GM13976 (cell line): Measurements from ENCODE around the gene PSMD13.

Experiments used
- DNase-seq: peaks from one replicate; pipeline ENCODE4 v3.0.0; 2012; ENCODE audit warnings: low spot score
- in situ Hi-C: fragments of 300-500 bp; cut with MboI; formaldehyde crosslinking; loops from one replicate; pipeline ENCODE4 v1.12.0; 2022; ENCODE audit warnings: low sequenced_read_pairs, mixed read lengths, inconsistent platforms; ENCODE audit not compliant: unreplicated experiment
- TF ChIP-seq, protein P1 (sequence below): IDR thresholded peaks from 2 replicates; pipeline ENCODE4 v1.5.1; 2012; ENCODE audit warnings: borderline replicate concordance, mild to moderate bottlenecking; ENCODE audit not compliant: insufficient read depth; ENCODE audit errors: extremely low read depth, missing control alignments, control extremely low read depth

Gene PSMD13

DNA sequence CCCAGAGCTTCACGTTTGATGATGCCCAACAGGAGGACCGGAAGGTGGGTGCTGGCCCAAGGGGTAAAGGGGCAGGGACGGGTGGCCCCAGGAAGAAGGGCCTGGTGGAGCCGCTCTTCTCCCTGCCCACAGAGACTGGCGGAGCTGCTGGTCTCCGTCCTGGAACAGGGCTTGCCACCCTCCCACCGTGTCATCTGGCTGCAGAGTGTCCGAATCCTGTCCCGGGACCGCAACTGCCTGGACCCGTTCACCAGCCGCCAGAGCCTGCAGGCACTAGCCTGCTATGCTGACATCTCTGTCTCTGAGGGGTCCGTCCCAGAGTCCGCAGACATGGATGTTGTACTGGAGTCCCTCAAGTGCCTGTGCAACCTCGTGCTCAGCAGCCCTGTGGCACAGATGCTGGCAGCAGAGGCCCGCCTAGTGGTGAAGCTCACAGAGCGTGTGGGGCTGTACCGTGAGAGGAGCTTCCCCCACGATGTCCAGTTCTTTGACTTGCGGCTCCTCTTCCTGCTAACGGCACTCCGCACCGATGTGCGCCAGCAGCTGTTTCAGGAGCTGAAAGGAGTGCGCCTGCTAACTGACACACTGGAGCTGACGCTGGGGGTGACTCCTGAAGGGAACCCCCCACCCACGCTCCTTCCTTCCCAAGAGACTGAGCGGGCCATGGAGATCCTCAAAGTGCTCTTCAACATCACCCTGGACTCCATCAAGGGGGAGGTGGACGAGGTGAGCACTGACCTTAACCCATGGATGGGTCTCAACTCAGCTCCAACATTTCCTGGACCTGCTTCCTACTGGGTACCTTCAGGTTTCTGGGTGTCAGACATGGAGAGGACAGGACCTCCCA is 27.3 kb upstream of the PSMD13 start:
- TF ChIP-seq, protein P1, sequence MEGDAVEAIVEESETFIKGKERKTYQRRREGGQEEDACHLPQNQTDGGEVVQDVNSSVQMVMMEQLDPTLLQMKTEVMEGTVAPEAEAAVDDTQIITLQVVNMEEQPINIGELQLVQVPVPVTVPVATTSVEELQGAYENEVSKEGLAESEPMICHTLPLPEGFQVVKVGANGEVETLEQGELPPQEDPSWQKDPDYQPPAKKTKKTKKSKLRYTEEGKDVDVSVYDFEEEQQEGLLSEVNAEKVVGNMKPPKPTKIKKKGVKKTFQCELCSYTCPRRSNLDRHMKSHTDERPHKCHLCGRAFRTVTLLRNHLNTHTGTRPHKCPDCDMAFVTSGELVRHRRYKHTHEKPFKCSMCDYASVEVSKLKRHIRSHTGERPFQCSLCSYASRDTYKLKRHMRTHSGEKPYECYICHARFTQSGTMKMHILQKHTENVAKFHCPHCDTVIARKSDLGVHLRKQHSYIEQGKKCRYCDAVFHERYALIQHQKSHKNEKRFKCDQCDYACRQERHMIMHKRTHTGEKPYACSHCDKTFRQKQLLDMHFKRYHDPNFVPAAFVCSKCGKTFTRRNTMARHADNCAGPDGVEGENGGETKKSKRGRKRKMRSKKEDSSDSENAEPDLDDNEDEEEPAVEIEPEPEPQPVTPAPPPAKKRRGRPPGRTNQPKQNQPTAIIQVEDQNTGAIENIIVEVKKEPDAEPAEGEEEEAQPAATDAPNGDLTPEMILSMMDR = no peak
- in situ Hi-C loops = no loop called here
- no peak for DNase-seq

- no peak for DNase-seq
- TF ChIP-seq, protein P1 = no peak
- in situ Hi-C loops = no loop called here
These were observed 26.5 kb upstream of the PSMD13 start for GRCh38 chr11:210122-210802.

- in situ Hi-C loops = no loop called here
- TF ChIP-seq, protein P1 = no peak
- no peak for DNase-seq
These were observed 26.0 kb upstream of the PSMD13 start for GRCh38 chr11:210803-211180.

GRCh38 chr11:211295-211694 is 25.5 kb upstream of the PSMD13 start:
- in situ Hi-C loops = no loop called here
- TF ChIP-seq, protein P1 = no peak
- no peak for DNase-seq

DNA sequence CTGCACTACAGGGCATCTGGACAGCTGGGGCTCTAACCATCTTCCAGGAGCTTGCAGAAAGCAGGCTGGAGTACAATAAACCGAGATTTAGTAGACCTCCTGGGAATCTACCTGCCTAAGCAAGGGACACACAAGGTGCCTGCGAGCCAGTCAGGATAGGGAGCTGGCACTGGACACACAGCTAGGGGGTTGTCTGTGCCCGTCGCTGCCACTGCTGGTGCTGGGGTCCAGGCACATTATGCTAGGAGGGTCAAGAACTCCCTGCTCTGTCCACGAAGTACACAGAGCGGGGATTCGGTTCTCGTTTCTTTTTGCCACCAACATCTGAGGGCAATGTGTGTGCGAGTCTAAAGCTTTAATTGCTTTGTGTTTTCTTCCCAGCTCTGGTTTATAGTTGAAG is 25.0 kb upstream of the PSMD13 start:
- no peak for DNase-seq
- TF ChIP-seq, protein P1 = no peak
- in situ Hi-C loops = no loop called here

DNA sequence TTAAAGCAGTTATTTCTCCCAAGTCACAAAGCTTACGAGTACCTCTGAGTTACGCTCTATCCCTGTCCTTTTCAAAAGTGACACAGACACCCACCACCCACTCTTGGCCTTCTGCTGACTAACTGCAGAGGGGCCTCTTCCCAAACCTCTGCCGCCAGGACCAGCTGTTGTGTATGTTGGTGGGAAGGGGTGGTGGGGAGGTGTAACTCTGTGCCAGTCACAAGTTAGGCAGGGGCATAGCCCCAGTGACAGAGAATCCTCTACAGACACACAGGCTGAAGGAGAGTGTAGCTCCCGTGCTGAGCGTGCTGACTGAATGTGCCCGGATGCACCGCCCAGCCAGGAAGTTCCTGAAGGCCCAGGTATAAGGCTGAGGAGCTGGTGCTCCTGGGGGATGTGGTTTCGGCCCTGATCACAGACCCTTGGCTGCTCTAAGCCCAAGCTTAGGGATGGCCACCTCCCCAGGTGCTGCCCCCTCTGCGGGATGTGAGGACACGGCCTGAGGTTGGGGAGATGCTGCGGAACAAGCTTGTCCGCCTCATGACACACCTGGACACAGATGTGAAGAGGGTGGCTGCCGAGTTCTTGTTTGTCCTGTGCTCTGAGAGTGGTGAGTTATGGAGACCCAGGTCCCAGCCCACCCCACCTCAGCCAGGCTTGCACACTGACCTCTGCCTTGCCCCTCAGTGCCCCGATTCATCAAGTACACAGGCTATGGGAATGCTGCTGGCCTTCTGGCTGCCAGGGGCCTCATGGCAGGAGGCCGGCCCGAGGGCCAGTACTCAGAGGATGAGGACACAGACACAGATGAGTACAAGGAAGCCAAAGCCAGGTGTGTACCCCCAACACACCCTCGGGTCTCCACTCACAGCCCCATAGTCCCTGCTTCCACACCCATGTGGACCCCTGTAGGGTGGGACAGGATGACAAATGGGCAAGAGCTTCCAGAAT is 24.4 kb upstream of the PSMD13 start:
- TF ChIP-seq, protein P1 = no peak
- no peak for DNase-seq
- in situ Hi-C loops = no loop called here
